Osteocyte (in vitro differentiated cells): ENCODE measurements around the gene TBCK. TPM values are rescaled to one million over a fixed set of nuclear protein-coding genes. Genes with fewer than 3 reads are reported as not detected.

ENCODE experiments used
- DNase-seq: peaks from one replicate; pipeline ENCODE4 v3.0.0; 2021; ENCODE audit warnings: mixed read lengths; ENCODE audit not compliant: unreplicated experiment; ENCODE audit errors: extremely low spot score
- H3K27ac Mint-ChIP-seq: one replicate; pipeline ENCODE4 v1.8.0; 2021; ENCODE audit warnings: mild to moderate bottlenecking, mixed read lengths; ENCODE audit not compliant: unreplicated experiment
- H3K27me3 Mint-ChIP-seq: one replicate; pipeline ENCODE4 v1.8.0; 2021; ENCODE audit warnings: mixed read lengths; ENCODE audit not compliant: unreplicated experiment
- H3K36me3 Mint-ChIP-seq: one replicate; pipeline ENCODE4 v1.8.0; 2021; ENCODE audit warnings: mixed read lengths; ENCODE audit not compliant: unreplicated experiment
- H3K4me1 Mint-ChIP-seq: one replicate; pipeline ENCODE4 v1.8.0; 2021; ENCODE audit warnings: mixed read lengths; ENCODE audit not compliant: unreplicated experiment
- H3K4me3 Mint-ChIP-seq: one replicate; pipeline ENCODE4 v1.8.0; 2021; ENCODE audit warnings: mild to moderate bottlenecking, moderate library complexity, mixed read lengths; ENCODE audit not compliant: unreplicated experiment
- H3K9me3 Mint-ChIP-seq: one replicate; pipeline ENCODE4 v1.8.0; 2021; ENCODE audit warnings: mixed read lengths; ENCODE audit not compliant: unreplicated experiment
- CTCF ChIP-seq: fragments of 200-600 bp; sonication (generic); IDR thresholded peaks from 2 replicates; pipeline ENCODE4 v1.5.0; 2021; ENCODE audit warnings: antibody characterized with exemption, mild to moderate bottlenecking, moderate library complexity
- total RNA-seq: library from RNA; stranded (reverse); gene quantifications from 2 replicates; pipeline ENCODE4 v1.2.1, GENCODE V29; 2021

The TBCK gene
- total RNA-seq, 1 donor from 2014 or later = 49.9 TPM

- TF ChIP-seq CTCF = no peak
- H3K4me3 Mint-ChIP-seq = no peak overlapping the region
- H3K4me1 Mint-ChIP-seq = peaks cover 8% of the 10 kb centered on the region
- no peak overlapping the region for H3K27ac Mint-ChIP-seq
- no peaks in the 10 kb centered on the region for H3K9me3 Mint-ChIP-seq
- peaks cover 30% of the 10 kb centered on the region for H3K36me3 Mint-ChIP-seq
- H3K27me3 Mint-ChIP-seq = no peaks in the 10 kb centered on the region
- DNase-seq = no peak
Measured at GRCh38 chr4:106291678-106292077, 24.3 kb downstream of the TBCK start.

- TF ChIP-seq CTCF = no peak
- Mint-ChIP-seq H3K4me1 (peaks cover 8% of the 10 kb centered on the region), H3K9me3 (no peaks in the 10 kb centered on the region), H3K27ac (no peak overlapping the region), H3K36me3 (peaks cover 18% of the 10 kb centered on the region), H3K27me3 (no peaks in the 10 kb centered on the region), H3K4me3 (no peak overlapping the region)
- DNase-seq = no peak
Measured at GRCh38 chr4:106289737-106290136, 26.3 kb downstream of the TBCK start.

- Mint-ChIP-seq H3K4me3 (no peak overlapping the region), H3K27ac (peak overlapping the region; percentile 64), H3K4me1 (peaks cover 8% of the 10 kb centered on the region), H3K36me3 (peaks cover 21% of the 10 kb centered on the region), H3K9me3 (peaks cover 2% of the 10 kb centered on the region), H3K27me3 (no peaks in the 10 kb centered on the region)
- no peak for DNase-seq
- no peak for TF ChIP-seq CTCF
Measured at GRCh38 chr4:106287353-106287969, 28.5 kb downstream of the TBCK start.

- no peak for DNase-seq
- H3K27ac Mint-ChIP-seq = no peak overlapping the region
- H3K27me3 Mint-ChIP-seq = no peaks in the 10 kb centered on the region
- H3K9me3 Mint-ChIP-seq = peaks cover 10% of the 10 kb centered on the region
- peaks cover 28% of the 10 kb centered on the region for H3K36me3 Mint-ChIP-seq
- TF ChIP-seq CTCF = no peak
- H3K4me3 Mint-ChIP-seq = no peak overlapping the region
- peaks cover 8% of the 10 kb centered on the region for H3K4me1 Mint-ChIP-seq
Measured at GRCh38 chr4:106286611-106287010, 29.4 kb downstream of the TBCK start.

- H3K27ac Mint-ChIP-seq = no peak overlapping the region
- peaks cover 8% of the 10 kb centered on the region for H3K4me1 Mint-ChIP-seq
- peaks cover 31% of the 10 kb centered on the region for H3K36me3 Mint-ChIP-seq
- DNase-seq = no peak
- no peak for TF ChIP-seq CTCF
- no peaks in the 10 kb centered on the region for H3K27me3 Mint-ChIP-seq
- peaks cover 12% of the 10 kb centered on the region for H3K9me3 Mint-ChIP-seq
- no peak overlapping the region for H3K4me3 Mint-ChIP-seq
Measured at GRCh38 chr4:106284227-106284626, 31.8 kb downstream of the TBCK start.
